NB4 (cell line): ENCODE data around the gene OR10A3.

Source experiments
- DNase-seq: peaks from one replicate; pipeline ENCODE4 v3.0.0; 2010; ENCODE audit warnings: low read depth
- H3K4me3 ChIP-seq: one replicate; pipeline ENCODE4 v1.5.1; 2011; ENCODE audit warnings: mild to moderate bottlenecking, low read depth, low read length, moderate library complexity
- MYC ChIP-seq: IDR thresholded peaks from 2 replicates; pipeline ENCODE4 v1.6.1; 2011; ENCODE audit warnings: low read depth, low read length
- POLR2A ChIP-seq: IDR thresholded peaks from 2 replicates; pipeline ENCODE4 v1.6.1; 2011; ENCODE audit warnings: mild to moderate bottlenecking; ENCODE audit not compliant: insufficient read length; ENCODE audit errors: extremely low read depth
- TF ChIP-seq, protein P1 (sequence below): IDR thresholded peaks from one replicate; pipeline ENCODE4 v1.5.1; 2012; ENCODE audit warnings: low read depth, low read length
- TF ChIP-seq, protein P2 (sequence below): IDR thresholded peaks from 2 replicates; pipeline ENCODE4 v1.6.1; 2011; ENCODE audit warnings: low read depth, low read length

Gene OR10A3

DNA sequence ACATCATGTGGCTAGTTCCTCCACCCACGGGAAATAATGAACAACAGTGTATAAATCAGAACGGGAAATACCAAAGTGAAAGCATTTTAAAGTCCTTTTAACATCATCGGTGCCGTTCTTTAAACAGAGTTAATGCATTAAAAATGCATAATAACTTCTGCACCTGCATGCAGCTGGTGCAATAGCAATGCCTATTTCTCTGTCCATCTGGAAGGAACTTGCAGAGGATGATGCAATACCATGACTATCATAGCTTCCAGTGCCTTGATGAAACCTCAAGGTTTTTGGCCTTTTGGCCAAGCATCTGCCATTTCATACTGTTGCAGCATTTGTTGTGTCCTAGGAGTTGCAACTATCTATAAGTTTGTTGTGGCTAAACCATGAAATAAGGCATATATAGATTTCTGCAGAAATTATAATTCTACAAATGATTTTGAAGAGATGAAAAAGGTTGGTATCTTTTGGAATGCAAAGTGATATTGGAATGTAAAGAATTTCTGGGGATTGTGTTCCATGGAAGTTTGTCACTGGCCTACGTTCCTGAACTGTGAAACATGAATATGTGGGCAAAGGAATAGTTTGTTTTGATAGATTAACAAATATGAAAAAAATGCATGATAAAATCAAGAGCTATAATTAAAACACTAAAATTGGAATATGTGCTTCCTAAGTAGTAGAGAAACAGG, 35.9 kb upstream of the OR10A3 start:
- DNase-seq: peak; percentile 11
- no peak overlapping the region for H3K4me3 ChIP-seq
- TF ChIP-seq, protein P1, sequence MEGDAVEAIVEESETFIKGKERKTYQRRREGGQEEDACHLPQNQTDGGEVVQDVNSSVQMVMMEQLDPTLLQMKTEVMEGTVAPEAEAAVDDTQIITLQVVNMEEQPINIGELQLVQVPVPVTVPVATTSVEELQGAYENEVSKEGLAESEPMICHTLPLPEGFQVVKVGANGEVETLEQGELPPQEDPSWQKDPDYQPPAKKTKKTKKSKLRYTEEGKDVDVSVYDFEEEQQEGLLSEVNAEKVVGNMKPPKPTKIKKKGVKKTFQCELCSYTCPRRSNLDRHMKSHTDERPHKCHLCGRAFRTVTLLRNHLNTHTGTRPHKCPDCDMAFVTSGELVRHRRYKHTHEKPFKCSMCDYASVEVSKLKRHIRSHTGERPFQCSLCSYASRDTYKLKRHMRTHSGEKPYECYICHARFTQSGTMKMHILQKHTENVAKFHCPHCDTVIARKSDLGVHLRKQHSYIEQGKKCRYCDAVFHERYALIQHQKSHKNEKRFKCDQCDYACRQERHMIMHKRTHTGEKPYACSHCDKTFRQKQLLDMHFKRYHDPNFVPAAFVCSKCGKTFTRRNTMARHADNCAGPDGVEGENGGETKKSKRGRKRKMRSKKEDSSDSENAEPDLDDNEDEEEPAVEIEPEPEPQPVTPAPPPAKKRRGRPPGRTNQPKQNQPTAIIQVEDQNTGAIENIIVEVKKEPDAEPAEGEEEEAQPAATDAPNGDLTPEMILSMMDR: no peak
- no peak for TF ChIP-seq MYC
- no peak for TF ChIP-seq POLR2A
- TF ChIP-seq, protein P2, sequence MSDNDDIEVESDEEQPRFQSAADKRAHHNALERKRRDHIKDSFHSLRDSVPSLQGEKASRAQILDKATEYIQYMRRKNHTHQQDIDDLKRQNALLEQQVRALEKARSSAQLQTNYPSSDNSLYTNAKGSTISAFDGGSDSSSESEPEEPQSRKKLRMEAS: no peak

DNA sequence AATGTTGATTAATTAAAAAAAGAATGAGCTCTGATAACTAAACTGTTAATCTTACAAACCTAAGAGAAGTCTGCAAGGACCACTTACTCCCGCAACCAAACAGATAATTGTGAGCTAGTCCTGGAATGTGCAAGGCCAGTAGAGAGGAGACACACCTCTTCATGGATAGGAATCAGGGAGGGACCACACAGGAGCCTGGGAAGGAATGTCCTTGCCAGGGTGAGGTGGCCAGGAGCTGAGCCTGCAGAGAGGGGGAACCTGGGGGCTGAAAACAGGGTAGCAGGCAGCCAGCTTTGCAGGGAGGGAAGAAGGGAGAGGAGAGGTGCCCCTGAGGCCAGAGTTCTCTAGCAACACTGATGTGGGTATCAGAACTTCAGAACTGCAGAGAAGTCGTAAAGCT, 33.2 kb upstream of the OR10A3 start:
- TF ChIP-seq POLR2A (no peak), MYC (no peak)
- TF ChIP-seq, protein P2: no peak
- TF ChIP-seq, protein P1: no peak
- H3K4me3 ChIP-seq: no peak overlapping the region
- no peak for DNase-seq

DNA sequence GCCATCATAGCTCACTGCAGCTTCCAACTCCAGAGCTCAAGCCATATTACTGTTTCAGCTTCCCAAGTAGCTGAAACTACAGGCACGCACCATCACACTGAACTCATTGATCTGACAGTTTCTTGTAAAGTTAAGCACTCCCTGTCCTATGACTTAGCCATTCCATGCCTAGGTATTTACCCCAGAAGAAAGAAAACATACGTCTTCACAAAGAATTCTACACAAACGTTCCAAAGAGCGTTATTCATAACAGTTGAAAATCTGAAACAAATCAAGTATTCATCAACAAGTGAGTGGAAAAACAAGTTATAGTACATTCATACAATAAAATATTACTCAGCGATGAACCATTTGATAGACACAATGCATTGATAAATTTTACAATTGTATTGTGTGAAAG, 31.5 kb upstream of the OR10A3 start:
- TF ChIP-seq, protein P1: no peak
- TF ChIP-seq MYC (no peak), POLR2A (no peak)
- TF ChIP-seq, protein P2: no peak
- DNase-seq: no peak
- H3K4me3 ChIP-seq: no peak overlapping the region

DNA sequence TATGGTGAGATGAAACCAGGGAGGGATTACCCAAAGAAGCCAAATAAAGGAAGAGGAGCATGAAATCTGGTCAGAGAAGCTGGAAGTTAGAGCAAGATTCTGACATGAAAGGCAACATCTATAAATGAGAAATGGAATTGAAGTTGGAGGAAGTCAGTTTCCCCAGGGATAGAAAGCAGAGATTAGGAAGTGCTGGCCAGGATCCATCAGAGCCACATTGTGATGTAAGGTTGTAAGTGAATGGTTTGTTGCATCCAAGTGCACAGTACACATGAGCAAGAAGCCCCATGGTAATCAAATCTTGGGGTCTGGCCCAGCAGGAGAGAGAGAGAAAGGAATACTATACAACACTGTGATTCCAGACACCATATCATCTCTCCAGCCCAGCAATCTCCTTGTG, 30.3 kb upstream of the OR10A3 start:
- DNase-seq: no peak
- TF ChIP-seq, protein P2: no peak
- TF ChIP-seq MYC: no peak
- TF ChIP-seq, protein P1: no peak
- no peak for TF ChIP-seq POLR2A
- no peak overlapping the region for H3K4me3 ChIP-seq

DNA sequence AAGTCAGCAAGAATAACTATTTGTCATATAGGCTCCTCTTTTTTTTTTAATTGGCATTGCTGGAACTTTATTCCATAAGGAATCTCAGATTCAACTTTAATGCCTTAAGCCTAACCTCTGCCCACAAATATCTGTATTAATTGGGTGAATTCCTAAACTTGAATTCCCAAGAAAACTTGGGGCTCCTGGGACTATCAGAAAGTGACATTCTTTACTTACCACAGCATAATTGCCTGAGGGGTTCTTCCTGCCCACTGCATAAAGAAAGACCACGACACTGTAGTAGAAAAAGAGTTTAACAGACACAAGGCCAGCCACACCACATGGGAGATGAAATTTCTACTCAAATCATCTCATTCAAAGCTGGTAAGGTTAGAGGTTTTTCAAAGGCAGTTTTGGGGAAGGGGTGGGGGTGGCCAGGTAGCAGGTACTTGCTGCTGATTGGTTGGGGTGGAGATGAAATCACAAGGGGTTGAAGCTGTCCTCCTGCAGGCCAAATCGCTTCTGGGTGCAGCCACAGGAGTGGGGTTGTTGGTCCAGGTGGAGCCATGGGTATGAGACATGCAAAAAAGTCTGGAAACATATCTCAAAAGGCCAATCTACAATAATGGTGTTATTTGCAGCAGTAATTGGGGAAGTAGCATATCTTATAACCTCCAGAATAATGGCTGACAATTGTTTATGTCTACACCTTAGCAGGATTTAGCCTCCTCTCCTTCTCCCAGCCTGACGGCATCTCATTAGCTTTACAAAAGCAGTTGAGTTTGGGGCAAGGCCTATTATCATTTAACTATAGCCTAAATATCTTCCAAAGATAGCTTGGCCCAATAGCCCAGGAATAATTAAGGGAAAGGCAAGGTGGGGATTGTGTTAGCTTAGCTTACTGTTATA, 28.5 kb upstream of the OR10A3 start:
- no peak overlapping the region for H3K4me3 ChIP-seq
- no peak for DNase-seq
- TF ChIP-seq, protein P2: no peak
- TF ChIP-seq, protein P1: no peak
- no peak for TF ChIP-seq POLR2A
- no peak for TF ChIP-seq MYC
